Stimulated activated CD8-positive, alpha-beta memory T cell treated with anti-CD3 and anti-CD28 coated beads, Interleukin-15, amount 100 ng/mL, for 48 hours (primary cell): ENCODE results near the gene SNX21.

Experiments used
- DNase-seq, 2 donors: peaks; one replicate each; pipeline ENCODE4 v3.0.0-alpha.2; 2020; ENCODE audit warnings: low read depth in 2 of 2

The SNX21 gene

DNA sequence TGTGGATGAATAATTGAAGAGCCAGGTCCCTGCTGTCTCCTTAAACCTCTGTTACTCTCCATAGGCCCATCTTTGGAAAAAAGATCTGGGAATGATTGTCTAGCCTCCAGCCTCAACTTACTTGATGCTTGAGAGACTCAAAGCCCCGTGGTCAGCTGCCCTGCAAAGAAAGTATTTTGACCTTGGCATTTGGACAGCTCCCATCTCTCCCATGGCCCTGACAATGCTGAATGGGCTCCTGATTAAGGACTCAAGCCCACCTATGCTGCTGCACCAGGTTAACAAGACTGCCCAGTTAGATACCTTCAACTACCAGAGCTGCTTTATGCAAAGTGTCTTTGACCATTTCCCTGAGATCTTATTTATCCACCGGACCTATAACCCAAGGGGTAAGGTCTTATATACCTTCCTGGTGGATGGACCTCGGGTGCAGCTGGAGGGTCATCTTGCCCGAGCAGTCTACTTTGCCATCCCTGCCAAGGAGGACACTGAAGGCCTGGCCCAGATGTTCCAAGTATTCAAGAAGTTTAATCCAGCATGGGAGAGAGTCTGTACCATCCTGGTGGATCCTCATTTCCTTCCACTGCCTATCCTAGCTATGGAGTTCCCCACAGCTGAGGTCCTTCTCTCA is 49.0 kb downstream of the SNX21 start:
- no peak for DNase-seq

GRCh38 chr20:45883100-45883469 is 49.5 kb downstream of the SNX21 start:
- DNase-seq = no peak

DNA sequence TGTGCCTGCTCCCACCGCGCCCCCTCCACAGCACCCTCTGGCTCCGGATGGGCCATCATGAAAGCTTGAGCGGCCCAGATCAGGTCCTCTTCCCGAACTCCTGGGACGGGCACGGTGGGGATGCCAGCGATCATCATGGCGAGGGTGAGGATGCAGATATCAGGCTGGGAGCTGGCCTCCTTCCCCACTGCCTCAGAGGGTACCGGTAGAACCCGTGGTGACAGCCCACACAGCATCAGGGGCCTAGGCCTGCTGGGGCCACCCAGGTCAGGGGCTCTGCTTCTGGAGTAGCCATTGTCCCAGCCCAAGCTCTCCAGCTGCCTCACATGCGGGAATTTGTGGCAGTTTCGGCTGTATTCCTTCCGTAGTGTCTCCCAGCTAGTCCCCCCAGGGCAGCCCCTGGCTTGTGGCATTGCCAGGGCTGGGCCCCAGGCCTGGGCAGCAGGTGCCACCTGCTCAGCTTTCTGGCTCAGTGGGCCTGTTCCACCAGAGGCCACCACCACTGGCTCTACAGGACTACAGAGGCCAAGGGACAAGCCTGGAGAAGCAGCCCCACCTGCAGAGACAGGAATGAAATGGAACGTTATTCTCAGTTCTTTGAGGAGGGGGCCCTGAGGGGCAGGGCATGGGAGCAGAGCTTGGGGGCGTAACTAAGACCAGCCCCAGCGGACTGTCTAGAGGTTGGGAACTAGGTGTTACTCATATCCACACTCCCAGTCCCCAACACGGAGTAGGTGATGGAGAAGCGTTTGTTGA is 53.2 kb downstream of the SNX21 start:
- no peak for DNase-seq

DNA sequence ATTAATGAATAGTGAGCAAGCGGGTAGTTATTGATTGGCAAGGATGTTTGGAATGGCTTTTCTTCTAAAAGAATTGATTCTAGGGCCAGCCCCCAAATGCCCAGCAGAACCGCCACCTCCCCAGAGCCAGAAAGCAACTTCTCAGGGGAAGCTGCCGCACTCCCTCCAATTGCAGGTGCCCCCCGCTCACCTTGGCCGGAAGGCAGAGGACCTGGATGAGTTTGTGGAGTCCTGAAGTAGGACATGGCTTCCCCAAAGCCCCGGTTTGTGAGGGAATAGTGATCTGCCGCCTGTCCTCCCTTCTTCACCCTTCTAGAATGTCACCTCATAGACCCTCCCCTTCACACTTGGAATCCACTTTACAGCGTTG is 53.7 kb downstream of the SNX21 start, which contains the start of gene SPATA25:
TSS of gene SPATA25 (minus strand) at position 277 of the 370 bp plus-strand sequence. CDS start at position 245, 32 bp downstream.
- DNase-seq = no peak

DNA sequence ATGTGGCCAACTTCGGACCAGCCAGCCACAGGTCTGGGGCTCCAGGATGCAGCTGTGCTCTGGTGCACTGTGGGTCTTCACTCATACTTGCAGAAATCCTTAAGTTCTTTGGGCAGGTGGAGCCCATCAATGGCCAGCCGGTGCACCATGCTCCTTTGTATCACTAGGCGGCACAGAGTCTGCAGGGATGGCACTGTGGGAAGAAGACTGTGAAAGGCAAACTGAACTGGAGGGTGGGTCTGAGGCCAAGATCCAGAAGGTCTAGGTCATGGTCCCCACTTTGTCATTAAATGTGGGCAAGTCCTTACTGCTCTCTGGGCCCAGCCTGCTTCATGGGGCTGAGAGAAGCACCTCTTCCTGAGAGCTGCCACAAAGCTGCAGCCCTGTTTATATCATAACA is 55.1 kb downstream of the SNX21 start:
- no peak for DNase-seq

DNA sequence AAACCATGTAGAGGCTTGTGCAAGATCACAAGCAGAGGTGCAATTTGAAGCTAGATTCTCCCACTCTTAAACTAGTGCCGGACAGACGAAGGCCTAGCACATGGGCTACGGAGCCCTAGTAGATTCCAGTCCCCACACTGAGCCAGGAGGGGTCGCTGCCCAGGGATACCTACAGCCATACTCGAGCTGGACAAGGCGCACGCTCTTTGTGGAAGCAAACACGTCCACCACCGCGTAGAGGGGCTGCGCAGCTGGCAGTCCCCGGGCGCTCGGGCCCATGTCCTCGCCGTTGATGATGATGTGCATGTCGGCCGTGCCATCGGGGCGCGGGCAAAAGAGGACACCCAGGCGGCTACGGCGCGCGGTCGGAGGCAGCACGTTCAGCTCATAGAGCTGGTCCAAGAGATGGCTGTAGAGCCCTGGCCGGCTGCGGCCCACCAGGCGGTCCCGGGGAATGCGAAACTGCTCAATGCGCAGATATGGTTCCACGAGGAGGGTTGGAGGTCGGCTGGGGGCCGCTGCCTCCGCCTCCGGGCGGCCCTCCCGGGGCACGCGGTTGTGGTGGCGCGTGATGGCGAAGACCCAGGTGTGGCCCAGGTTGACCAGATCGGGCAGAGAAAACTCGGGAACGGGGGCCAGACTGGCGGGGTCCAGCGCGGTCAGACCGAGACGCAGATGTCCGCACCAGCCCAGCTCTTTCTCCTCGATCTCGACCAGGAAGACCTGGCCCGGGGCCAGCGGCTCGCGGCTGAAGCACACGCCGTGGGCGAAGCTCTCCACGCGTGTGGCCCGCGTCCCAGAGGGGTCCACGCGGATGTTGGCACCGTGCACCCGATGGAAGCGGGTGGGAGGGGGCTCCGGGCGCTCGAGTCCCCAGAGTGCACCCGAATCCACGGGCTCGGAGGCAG is 56.7 kb downstream of the SNX21 start:
- peak; percentile 39 to 42 for DNase-seq

GRCh38 chr20:45890985-45891983 is 57.7 kb downstream of the SNX21 start, which contains the start of the genes CTSA and NEURL2:
TSS of gene CTSA (plus strand) at chr20:45891335. CDS start at chr20:45891569, 234 bp downstream.
TSS of gene NEURL2 (minus strand) at chr20:45891208. CDS start at chr20:45890991, 217 bp downstream.
- peak; percentile 74 to 79 for DNase-seq

- DNase-seq = no peak
Measured at GRCh38 chr20:45892049-45892825, 58.6 kb downstream of the SNX21 start.
